SKM-1 treated with dmso at 0.1 percent for 144 hours (cell line): ENCODE measurements around the gene WDR86.
A peak's percentile ranks its signal among the peaks of the same experiment; 100 is the strongest.

Experiments used
- DNase-seq: peaks from one replicate; lab custom pipeline; 2025; ENCODE audit not compliant: unreplicated experiment; lab: John Stamatoyannopoulos, UW

The WDR86 gene

DNA sequence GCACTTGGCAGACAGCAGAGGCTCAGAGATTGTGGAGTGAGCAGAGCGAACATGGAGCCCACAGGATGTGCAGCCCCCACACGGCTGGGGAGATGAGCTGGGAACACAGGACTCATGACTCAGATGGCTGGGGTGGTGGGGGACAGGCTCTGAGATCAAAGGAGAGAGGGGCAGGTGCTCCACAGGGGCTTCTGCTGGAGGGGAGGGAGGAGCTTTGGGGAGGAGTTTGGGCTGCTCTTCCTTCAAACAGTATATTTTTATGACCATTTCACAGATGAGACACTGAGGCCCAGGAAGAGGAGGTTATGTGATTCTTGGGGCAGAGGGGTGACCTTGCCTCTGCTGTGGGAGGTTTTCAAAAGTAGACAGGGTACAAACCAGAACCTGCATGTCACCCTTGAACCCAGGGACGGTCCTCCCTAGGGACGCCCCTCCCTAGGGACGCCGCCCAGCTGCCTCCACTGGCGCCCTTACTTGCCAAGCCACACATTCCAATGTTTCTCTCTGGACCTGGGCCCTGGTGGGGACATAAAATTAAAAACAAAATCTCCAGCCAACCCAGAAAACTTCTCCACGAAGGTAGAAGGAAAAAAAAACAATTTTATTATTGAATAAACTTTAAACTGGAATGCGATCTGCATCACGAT lies 31.1 kb upstream of the WDR86 start:
- no peak for DNase-seq

DNA sequence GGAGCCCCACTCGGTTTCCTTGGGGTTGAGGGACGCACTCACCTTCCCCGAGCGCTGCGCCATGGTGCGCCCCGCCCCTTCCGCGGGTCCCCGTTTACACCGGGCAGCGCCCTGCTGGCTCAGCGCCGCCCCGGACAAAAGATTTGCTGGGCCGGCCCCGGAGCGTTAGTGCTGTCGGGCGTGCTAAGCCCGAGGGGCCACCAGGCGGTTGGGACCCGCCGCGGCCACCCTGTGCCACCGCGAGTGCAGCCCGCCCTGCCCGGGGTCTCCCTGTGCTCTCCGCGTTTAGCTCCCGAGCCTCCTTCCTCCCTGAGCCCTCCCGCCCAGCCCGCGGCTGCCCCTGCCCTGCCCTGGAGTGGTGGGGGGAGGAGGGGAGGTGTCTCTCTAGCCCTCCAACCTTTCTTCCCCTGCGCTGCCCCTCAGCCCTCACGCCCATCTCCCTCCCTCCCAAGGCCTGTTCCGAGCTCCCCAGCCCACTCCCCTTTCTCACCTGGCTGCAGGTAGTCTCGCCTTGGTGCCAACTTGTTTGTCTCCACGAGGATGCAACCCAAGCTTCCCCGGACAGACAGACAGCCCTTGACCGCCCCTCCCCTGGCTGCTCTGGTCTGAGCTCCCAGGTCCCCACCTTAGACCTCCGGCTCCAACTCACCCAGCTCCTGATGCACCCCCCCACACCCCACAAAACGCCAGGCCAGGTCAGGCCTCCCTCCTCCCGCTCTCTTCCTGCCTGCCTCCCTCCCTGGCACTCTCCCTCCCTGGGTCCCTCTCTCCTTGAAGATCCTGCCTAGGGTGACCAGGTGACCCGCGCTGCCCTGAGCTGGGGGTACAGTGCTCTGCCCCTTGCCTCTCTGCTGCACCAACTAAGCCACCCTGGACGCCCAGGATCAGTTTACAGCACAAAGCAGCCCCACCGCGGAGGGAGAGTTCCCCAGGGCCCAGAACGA lies 30.3 kb upstream of the WDR86 start, which contains the start of gene CRYGN:
Gene CRYGN (minus strand): TSS at position 287 of the 944 bp plus-strand sequence. CDS start 224 bp downstream, at position 63.
- no peak for DNase-seq

DNA sequence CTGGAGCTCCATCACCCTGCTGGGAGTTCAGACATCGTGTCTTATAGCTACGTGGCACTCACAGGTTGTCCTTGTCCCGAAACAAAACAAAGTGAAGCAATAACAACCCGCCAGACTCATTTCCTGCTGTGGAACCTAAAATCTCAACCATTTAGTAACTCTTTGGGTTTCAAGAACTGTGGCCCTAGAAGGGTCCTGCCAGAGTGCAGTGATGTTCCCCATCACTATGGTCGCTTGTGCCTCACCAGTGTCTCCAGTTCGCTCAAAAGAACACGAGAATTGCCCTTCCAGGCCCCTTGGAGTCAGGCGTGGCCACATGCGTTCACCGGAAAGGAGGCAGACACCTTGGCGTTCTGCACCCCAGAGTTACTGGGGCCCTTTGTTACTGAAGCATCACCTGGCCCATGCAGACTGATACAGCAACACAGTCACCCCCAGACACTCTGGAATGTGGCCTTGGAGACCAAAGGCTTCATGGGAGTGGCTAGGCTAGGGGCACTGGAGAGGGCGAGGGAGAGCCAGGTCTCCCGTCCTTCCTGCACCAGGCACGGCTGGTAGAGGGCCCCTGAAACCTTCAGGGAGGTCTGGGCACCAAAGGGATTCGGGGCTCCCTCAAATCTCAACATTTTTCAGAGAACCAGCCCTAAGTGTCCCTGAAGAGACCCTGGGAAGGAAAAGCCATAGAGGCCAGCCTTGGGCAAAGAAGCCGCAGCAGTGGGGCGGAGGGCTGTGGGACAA lies 29.2 kb upstream of the WDR86 start:
- no peak for DNase-seq

DNA sequence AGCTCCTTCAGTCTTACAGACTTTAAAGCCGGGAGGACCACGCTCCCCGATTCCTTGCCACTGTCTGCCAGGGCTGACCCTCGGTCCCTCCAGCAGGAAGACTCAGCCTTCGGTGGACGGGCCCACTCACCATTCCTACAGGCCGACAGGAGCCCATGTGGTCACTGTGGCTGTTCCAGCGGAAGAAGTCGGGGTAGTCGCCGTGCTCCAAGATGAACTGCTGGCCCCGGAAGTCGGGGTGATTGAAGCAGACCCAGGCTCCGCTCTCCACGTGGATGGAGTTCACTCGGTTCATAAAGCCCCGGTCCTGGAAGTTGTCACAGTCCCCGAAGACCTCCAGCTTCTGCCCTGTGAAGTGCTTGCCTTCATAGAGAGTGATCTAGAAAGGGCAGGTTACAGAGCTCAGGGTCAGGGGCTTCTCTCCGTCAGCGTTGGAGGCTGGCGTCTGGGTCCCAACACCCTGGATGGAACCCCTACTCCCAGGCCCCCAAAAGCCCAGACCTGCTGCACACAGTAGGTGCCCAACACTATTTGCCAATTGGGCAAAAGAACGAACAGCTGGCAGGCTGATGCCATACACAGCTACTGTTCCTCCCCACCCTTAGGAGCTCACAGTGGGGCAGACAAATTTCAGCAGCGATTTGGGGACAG lies 28.2 kb upstream of the WDR86 start:
- DNase-seq = no peak

DNA sequence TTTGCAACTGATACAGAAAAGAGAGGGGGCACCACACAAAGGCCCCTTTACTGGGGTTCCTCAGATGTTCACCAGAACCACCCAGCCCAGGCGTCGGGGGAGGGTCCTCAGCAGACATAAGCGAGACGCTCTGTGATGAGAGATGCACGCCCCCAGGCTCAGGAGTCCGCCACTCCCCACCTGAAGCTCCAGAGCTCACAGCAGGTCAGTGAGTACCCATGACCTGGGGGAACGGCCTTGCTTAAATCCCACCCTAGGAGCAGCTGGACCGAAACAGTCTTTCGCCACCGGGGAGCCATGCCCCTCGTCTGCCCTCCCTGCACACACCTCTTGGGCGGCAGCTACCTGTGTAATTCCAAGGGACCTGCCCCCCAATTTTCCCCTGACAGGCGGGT lies 27.3 kb upstream of the WDR86 start:
- no peak for DNase-seq

DNA sequence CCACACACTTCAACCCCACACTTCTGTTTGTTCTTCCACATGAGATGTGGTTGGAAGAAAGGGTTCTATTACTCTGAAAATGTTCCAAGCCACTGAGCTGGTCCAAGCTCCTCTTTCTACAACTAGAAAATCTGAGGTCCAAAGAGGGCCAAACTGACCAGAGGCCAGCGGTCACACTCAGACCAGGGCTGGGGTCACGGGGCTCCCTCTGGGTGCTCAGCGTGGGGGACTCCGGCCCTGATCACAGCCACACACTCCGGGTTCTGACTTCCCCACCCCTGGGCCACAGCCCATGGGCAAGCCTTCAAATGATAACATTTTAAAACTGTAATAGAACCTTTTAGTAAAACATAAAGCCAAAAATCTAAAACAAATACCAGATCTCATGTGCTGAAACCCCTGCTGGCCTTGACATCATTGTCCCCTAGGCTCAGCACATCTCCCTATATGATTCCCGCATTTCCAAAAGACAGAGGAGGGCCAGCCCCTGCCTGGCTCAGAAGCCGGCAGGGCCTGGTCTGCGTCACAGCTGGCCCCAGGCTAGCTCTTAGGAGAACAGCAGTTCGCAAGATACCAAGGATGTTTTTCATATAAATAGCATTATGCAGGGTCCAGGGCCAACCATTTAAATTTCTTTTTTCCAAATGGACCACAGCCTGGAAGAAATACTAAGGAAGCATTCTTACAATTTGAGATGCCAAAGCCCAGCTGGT lies 26.8 kb upstream of the WDR86 start:
- DNase-seq = no peak

DNA sequence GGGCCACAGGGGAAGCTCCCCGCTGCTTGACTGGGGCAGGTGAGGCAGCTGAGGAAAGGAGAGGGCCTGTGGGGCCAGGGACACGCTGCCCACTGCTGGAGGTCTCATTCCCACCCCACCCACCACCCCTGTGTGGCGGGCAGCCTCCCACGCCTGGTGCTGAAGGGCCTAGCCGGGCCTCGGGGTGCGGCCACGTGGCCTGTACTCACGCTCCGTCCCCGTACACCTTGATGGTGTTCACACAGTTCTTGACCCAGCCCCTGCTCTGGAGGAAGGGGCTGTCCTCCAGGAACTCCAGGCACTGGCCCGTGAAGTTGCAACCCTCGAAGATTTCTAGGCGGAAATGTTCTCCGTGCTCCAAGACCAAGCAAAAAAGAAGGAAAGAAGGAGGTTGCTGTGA lies 26.1 kb upstream of the WDR86 start:
- DNase-seq = no peak

DNA sequence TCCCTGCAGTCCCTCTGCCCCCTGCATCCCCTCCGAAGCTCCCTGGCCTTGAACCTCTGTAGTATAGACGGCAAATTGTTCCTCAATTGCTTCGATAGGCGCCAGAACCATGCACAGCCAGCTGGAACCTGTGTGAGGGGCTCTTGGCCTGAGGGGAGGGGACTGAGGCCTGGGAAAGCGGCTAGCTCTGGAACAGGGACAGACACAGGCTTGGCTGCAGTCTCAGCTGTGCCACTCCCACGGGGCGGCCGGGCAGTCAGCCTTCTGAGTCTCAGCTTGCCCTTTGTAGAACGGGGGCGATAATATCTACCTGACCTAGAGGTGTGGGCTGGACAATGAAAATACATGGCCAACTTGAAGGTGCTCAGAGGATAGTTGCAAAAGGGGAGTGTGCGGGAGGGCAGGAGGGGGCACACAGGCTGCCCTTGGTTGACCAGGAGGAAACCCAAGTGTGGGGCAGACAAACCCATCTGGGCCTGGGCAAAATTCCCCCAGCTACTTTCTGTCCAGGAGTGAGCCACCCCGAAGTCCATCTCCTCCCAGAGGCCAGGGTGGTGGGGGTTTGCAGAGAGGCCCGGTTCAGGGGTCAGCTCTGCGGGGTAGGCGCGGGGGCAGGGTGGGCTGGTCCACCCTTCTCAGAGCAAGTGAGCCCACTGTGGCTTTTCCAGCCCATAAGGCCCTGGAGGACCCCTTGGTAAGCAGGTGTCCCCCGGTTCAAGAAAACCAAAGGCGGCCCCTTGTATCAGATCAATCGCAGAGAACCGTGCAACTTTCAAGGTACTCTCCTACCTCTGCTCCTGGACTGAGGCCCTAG lies 25.5 kb upstream of the WDR86 start:
- no peak for DNase-seq

DNA sequence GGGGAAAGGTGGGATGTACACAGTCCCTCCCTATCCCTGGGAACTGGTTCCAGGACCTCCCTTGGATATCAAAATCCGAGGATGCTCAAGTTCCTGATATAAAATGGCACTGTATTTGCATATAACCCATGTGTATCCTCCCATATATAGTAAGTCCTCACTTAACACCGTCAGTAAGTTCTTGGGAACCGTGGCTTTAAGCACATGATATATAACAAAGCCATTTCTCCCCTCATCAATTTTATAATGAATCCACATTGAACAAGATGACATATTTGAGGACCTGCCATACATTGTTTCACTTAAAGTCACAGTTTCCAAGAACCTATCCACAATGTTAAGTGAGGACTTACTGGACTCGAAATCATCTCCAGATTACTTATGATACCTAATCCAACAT lies 24.7 kb upstream of the WDR86 start:
- no peak for DNase-seq

DNA sequence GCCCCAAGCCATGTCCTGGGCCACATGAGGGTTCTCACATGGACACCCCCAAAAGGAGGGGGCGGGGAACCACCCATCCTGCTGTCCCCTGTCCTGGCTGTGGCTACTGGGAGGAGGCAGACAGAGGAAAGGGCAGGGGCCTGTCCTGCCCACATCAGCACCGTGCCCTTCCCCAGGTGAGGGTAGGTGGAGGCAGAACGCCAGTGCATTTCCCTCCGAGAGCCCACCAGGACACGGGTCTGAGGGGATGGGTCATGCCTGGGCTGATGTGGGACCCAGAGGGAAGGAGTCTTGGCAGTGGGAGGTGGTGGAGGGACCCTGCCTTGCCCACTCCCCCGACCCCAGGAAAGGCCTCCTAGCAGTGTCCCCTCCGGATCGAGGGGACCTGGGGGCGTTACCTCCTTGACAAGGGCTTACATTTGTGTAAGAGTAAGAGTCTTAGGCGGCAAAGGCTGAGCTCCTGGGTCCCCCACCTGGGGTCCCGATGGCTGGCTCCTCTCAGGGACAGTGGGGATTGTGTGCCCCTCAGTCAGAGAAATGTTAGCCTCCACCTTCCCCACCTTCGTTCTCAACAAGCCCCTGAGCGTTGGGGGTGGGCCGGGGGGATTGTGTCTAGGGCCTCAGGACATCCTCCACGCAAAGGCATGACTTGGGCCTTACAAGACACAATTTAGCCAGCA lies 24.0 kb upstream of the WDR86 start:
- DNase-seq = no peak

DNA sequence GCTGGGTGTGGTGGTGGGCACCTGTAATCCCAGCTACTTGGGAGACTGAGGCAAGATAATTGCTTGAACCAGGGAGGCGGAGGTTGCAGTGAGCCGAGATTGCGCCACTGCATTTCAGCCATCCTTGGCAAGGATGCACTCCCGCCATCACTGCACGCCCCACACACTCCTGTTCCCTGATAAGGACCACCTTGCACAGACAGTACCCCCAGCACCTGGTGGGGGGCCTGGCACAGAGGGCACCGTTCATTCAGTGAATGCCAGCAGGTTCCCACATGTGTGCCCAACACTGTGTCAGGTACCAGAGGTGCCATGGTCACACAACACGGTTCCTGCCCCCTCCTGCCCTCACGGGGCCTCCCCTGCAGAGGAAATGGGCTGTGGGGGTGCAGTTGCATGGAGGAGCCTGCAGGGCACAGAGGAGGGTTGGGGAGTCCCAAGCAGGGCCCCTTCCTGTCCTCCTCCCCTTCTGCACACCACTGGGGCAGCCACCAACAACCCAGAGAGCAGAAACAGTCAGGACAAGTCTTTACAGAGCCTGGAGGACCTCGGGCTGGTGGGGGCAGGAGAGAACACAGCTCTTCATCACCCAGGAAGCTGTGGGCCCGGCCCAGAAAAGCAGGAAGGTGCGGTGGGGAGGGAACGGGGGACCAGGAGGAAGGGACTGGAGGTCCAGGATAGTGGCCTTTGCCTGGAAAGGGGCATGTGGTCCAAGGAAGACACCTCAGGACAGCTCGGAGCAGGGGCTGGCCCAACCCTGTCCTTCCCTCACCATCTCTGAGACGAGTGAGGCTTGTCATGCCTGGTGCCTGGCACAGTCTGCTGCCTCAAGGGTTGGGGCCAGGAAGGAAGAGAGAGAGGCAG lies 23.1 kb upstream of the WDR86 start:
- DNase-seq = peak; percentile 17

DNA sequence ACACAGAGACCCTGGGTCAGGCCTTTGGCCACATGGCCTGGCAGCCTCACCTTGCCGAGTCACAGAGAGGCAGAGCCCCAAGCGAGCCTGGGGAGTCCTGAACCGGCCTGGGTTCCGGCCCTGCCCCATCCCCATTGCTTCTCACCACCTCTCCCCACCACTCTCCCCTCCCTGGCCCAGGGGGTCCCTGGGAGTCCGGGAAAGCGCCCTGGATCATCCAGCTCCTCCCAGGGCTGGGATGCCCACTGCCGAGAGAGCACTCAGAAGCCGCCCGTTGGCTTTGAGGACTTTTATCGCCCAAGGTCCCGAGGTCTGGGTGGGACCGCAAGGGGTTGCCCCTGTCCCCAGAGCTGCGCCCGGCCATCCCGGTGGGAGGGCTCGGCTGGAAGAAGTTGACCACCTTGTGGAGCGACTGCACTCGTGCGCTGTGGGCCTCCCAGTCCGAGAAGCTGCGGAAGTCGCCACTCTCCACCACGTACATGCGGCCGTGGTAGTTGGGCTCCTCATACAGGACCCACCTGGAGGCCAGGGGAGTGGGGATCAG lies 22.0 kb upstream of the WDR86 start:
- DNase-seq = no peak

DNA sequence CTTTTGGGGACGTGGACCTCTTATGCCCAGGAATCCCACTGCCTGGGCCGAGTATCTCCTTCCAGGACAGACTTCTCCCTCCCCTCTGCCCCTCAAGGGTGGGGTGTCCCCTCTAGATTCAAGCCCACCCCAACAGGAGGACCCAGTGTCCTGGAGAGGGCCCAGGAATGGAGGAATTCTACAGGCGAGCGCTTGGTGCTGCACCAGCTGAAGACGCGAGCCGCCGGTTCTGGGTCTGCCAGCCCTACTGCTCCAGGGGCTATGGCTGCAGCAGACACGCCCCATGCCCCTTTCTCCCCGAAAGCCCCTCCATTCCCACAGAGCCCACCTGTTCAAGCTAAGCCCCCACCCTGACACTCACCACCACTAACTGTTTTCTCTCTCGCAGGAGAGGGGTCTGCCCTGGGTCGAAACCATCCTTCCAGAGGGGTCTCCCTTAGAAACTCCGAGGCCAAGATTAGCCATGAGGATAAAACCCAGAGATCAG lies 21.5 kb upstream of the WDR86 start:
- DNase-seq = no peak

DNA sequence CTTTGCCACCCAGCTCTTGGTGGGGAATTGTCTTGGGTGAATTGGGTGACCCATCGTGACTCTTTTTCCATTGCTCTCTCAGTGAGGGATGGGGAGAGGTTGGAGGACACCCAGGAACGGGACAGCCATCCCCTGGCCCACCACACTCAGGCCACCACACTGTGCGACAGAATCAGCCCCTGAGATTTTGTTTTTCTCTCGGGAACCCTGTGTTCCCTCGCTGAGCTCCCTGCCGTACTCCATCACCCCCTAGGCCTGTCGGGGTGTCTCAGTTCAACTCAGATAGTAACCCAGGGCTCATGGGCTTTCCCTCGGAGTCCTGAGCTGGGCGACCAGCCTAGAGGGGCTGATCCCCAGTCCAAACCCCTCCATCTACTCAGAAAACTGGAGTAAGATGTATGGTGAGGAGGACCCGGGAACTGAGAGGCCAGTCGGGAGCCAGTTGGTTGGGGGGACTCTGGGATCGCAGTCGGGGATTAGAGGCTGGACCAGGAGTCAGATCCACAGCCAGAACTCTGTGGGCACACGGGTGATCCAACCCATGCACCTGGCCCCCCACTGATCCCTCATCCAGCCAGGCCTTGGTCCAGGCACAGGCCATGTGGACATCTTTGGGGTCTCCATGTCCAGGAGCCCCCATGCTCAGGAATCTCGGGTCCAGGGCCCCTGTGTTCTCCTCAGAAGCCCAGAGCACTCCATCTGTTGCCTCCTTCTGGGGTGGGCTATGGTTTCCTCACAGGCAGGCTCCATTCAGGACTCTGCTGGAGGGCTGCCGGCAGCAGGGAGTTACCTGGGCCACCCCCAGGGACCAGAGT lies 20.8 kb upstream of the WDR86 start:
- DNase-seq = no peak

DNA sequence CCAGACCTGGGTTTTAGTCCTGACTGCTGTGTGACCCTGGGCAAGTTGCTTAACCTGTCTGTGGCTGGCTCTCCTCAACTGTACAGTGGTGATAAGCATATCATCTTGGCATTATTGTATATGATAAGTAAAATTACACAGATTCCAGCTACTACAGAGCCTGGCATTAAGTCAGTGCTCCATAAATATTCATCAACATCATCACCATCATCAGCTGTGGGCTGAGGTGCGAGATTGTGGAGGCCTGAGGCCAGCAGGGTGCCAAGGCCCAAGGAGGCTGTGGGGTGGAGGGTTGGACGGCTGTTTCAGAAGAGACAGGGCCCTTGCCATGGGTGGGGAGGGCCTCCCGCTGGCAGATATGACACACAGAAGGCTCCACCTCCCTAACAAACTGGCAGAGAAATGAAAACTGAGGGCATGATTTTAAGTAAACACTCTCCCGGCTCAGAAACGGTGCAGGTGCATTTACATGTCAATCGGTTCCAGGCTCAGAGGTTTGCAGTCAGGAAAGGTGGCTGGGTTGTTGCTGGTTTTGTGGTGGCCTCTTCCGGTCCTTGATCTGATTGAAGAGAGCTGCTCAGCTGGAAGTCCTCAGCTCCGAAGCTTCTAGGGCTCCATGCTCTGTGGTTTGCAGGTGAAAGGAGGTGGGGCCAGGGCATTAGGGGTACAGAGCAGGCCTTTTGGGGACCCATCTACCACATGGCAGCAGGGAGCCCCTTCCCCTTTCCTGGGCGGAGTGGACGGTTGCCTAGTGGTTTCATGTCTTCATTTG lies 19.9 kb upstream of the WDR86 start:
- DNase-seq = no peak

DNA sequence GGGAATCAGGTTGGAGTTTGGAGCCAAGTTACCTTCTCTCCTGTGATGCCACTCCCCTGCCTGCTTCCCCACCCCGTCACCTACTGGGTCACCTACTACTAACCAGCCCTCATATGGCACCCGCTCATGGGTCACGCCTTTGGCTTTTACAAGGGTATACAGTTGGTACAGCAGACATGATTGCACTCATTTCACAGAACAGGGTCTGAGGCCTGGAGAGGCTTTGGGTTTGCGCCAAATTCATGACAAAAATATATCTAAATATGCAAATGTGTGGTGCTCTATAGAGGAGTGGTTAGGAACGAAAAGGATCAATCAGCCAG lies 19.4 kb upstream of the WDR86 start:
- DNase-seq = no peak
